H9 (cell line): ENCODE data around the gene CAPN3. TPM values are rescaled to one million over a fixed set of nuclear protein-coding genes. Genes with fewer than 3 reads are reported as not detected.

Source experiments
- DNase-seq: peaks from one replicate; pipeline ENCODE4 v3.0.0-alpha.2; 2017
- H2AFZ ChIP-seq: one replicate; pipeline ENCODE4 v1.6.1; 2013; ENCODE audit warnings: mild to moderate bottlenecking, low read length, control low read depth, moderate library complexity
- H2AK5ac ChIP-seq: 2 replicates; pipeline ENCODE4 v1.6.1; 2013; ENCODE audit warnings: low read length, control low read depth, mixed read lengths; ENCODE audit not compliant: insufficient read length
- H2BK120ac ChIP-seq: one replicate; pipeline ENCODE4 v1.6.1; 2013; ENCODE audit warnings: low read depth, mild to moderate bottlenecking, low read length, control low read depth, inconsistent platforms; ENCODE audit not compliant: poor library complexity, severe bottlenecking
- H2BK12ac ChIP-seq: 2 replicates; pipeline ENCODE4 v1.6.1; 2013; ENCODE audit warnings: low read length, control low read depth, mixed read lengths, low read depth; ENCODE audit not compliant: insufficient read length
- H2BK15ac ChIP-seq: 2 replicates; pipeline ENCODE4 v1.6.1; 2013; ENCODE audit warnings: low read depth, low read length, control low read depth
- H2BK20ac ChIP-seq: one replicate; pipeline ENCODE4 v1.6.1; 2013; ENCODE audit warnings: low read depth, mild to moderate bottlenecking, low read length, control low read depth, inconsistent platforms; ENCODE audit not compliant: poor library complexity, severe bottlenecking
- H2BK5ac ChIP-seq: 2 replicates; pipeline ENCODE4 v1.6.1; 2013; ENCODE audit warnings: low read length, control low read depth, mixed read lengths; ENCODE audit not compliant: insufficient read length
- H3K14ac ChIP-seq: 2 replicates; pipeline ENCODE4 v1.6.1; 2013; ENCODE audit warnings: low read length, control low read depth; ENCODE audit not compliant: insufficient read depth
- H3K18ac ChIP-seq: 2 replicates; pipeline ENCODE4 v1.6.1; 2013; ENCODE audit warnings: low read depth, mild to moderate bottlenecking, mixed read lengths, low read length, control low read depth; ENCODE audit not compliant: insufficient read length
- H3K23ac ChIP-seq: 2 replicates; pipeline ENCODE4 v1.6.1; 2013; ENCODE audit warnings: low read length, control low read depth, mixed read lengths, low read depth; ENCODE audit not compliant: insufficient read length
- H3K23me2 ChIP-seq: 2 replicates; pipeline ENCODE4 v1.6.1; 2013; ENCODE audit warnings: low read depth, mild to moderate bottlenecking, mixed read lengths, low read length, control low read depth; ENCODE audit not compliant: insufficient read length, poor library complexity, severe bottlenecking
- H3K27ac ChIP-seq: 2 replicates; pipeline ENCODE4 v1.5.1; 2013; ENCODE audit warnings: low read length, control low read depth, mixed read lengths, low read depth; ENCODE audit not compliant: insufficient read length
- H3K27me3 ChIP-seq: 2 replicates; pipeline ENCODE4 v1.6.1; 2013; ENCODE audit warnings: low read length, control low read depth, inconsistent platforms; ENCODE audit not compliant: insufficient read depth
- H3K4ac ChIP-seq: 2 replicates; pipeline ENCODE4 v1.6.1; 2013; ENCODE audit warnings: low read depth, mild to moderate bottlenecking, control low read depth, inconsistent platforms, low read length, moderate library complexity
- H3K4me1 ChIP-seq: 2 replicates; pipeline ENCODE4 v1.6.1; 2013; ENCODE audit warnings: low read length, control low read depth, inconsistent platforms; ENCODE audit not compliant: insufficient read depth
- H3K4me2 ChIP-seq: 2 replicates; pipeline ENCODE4 v1.6.1; 2013; ENCODE audit warnings: low read length, control low read depth, mixed read lengths; ENCODE audit not compliant: insufficient read length, insufficient read depth
- H3K56ac ChIP-seq: 2 replicates; pipeline ENCODE4 v1.6.1; 2013; ENCODE audit warnings: low read depth, mild to moderate bottlenecking, mixed read lengths, low read length, control low read depth; ENCODE audit not compliant: insufficient read length
- H3K79me1 ChIP-seq: 2 replicates; pipeline ENCODE4 v1.6.1; 2013; ENCODE audit warnings: low read depth, mild to moderate bottlenecking, moderate library complexity, low read length, control low read depth, inconsistent platforms; ENCODE audit not compliant: insufficient read depth, poor library complexity, severe bottlenecking
- H3K79me2 ChIP-seq: 2 replicates; pipeline ENCODE4 v1.6.1; 2013; ENCODE audit warnings: low read length, control low read depth, inconsistent platforms; ENCODE audit not compliant: insufficient read depth
- H3K9ac ChIP-seq: 2 replicates; pipeline ENCODE4 v1.6.1; 2013; ENCODE audit warnings: low read length, control low read depth, mixed read lengths; ENCODE audit not compliant: insufficient read length; ENCODE audit errors: extremely low read depth
- H3K9me3 ChIP-seq: one replicate; pipeline ENCODE4 v1.6.1; 2013; ENCODE audit warnings: low read depth, low read length, inconsistent platforms; ENCODE audit not compliant: control insufficient read depth
- H3T11ph ChIP-seq: one replicate; pipeline ENCODE4 v1.6.1; 2013; ENCODE audit warnings: mild to moderate bottlenecking, low read length, control low read depth, inconsistent platforms
- H4K20me1 ChIP-seq: one replicate; pipeline ENCODE4 v1.6.1; 2013; ENCODE audit not compliant: control insufficient read depth, insufficient read length, insufficient read depth
- H4K5ac ChIP-seq: 2 replicates; pipeline ENCODE4 v1.6.1; 2013; ENCODE audit warnings: low read depth, mild to moderate bottlenecking, mixed read lengths, low read length, control low read depth; ENCODE audit not compliant: insufficient read length
- H4K8ac ChIP-seq: replicated peaks from 2 replicates; pipeline ENCODE4 v1.6.1; 2013; ENCODE audit warnings: low read length, control low read depth, mixed read lengths, low read depth; ENCODE audit not compliant: insufficient read length
- H4K91ac ChIP-seq: 2 replicates; pipeline ENCODE4 v1.6.1; 2013; ENCODE audit warnings: low read depth, mild to moderate bottlenecking, moderate library complexity, mixed read lengths, low read length, control low read depth; ENCODE audit not compliant: insufficient read length
- H3K27ac Mint-ChIP-seq, 3 experiments: 2 replicates in 2 of 3; 3 replicates in 1 of 3; pipeline ENCODE4 v1.8.0; 2020 to 2021; ENCODE audit warnings: mixed read lengths in 3 of 3, mild to moderate bottlenecking in 1 of 3, moderate library complexity in 1 of 3
- H3K27me3 Mint-ChIP-seq: 2 replicates; pipeline ENCODE4 v1.8.0; 2021; ENCODE audit warnings: low read depth, mild to moderate bottlenecking, moderate library complexity, mixed read lengths
- H3K36me3 Mint-ChIP-seq, 3 experiments: 2 replicates in 2 of 3; 3 replicates in 1 of 3; pipeline ENCODE4 v1.8.0; 2020 to 2021; ENCODE audit warnings: low read depth in 3 of 3, mixed read lengths in 3 of 3; ENCODE audit not compliant: insufficient read depth in 1 of 3
- H3K4me1 Mint-ChIP-seq, 2 experiments: 2 replicates each; pipeline ENCODE4 v1.8.0; 2020; ENCODE audit warnings: mixed read lengths in 2 of 2
- H3K4me3 Mint-ChIP-seq, 2 experiments: 2 replicates in 1 of 2; 3 replicates in 1 of 2; pipeline ENCODE4 v1.8.0; 2020 to 2021; ENCODE audit warnings: mild to moderate bottlenecking in 2 of 2, mixed read lengths in 2 of 2, moderate library complexity in 1 of 2
- H3K9me3 Mint-ChIP-seq, 2 experiments: 2 replicates in 1 of 2; 3 replicates in 1 of 2; pipeline ENCODE4 v1.8.0; 2020; ENCODE audit warnings: mild to moderate bottlenecking in 2 of 2, mixed read lengths in 2 of 2, moderate library complexity in 1 of 2
- CTCF ChIP-seq: fragments of 200-600 bp; sonication (generic); conservative IDR thresholded peaks from 3 replicates; pipeline ENCODE4 v1.8.0; 2021; ENCODE audit warnings: antibody characterized with exemption, mild to moderate bottlenecking
- WGBS: extraction: QIAGEN DNeasy Blood & Tissue Kit; methylation state at CpG from one replicate; pipeline ENCODE4 v1.1.7; 2013; ENCODE audit warnings: missing lambda C conversion rate, low lambda C conversion rate, mixed read lengths; ENCODE audit not compliant: insufficient read length; ENCODE audit errors: extremely low coverage; 5-methylcytosine and 5-hydroxymethylcytosine counted together
- total RNA-seq: library from RNA; stranded (reverse); gene quantifications from 2 replicates; pipeline ENCODE4 v1.2.1, GENCODE V29; 2021

The CAPN3 gene
- total RNA-seq, 1 experiment from 2014 or later = 0.31 TPM

- Histone ChIP-seq H2BK5ac (no peak overlapping the region), H3K23me2 (no peaks in the 10 kb centered on the region), H3K18ac (no peak overlapping the region), H3K27ac (no peak overlapping the region), H3K4me1 (peaks cover 3% of the 10 kb centered on the region; the same call in 1 of the 2 replicates), H3K56ac (no peak overlapping the region), H2BK15ac (no peak overlapping the region), H3K9ac (no peak overlapping the region), H3K27me3 (no peaks in the 10 kb centered on the region), H3K14ac (no peak overlapping the region), H4K91ac (no peak overlapping the region), H2AK5ac (no peak overlapping the region), H3K23ac (no peak overlapping the region), H3K9me3 (no peaks in the 10 kb centered on the region), H4K5ac (no peak overlapping the region), H4K8ac (no peak overlapping the region), H3T11ph (no peak overlapping the region), H2BK20ac (no peak overlapping the region), H2AFZ (no peak overlapping the region), H3K4me2 (no peak overlapping the region), H4K20me1 (no peaks in the 10 kb centered on the region), H3K79me1 (no peaks in the 10 kb centered on the region), H3K4ac (no peak overlapping the region), H2BK120ac (no peak overlapping the region), H2BK12ac (no peak overlapping the region), H3K79me2 (no peaks in the 10 kb centered on the region)
- peaks cover 0 to 2% (median 0%) of the 10 kb centered on the region in 3 experiments; a peak in 1 of 7 replicates for H3K36me3 Mint-ChIP-seq
- H3K4me3 Mint-ChIP-seq = no peak overlapping the region
- TF ChIP-seq CTCF = no peak
- H3K27ac Mint-ChIP-seq = no peak overlapping the region
- DNase-seq = no peak
- H3K27me3 Mint-ChIP-seq = no peaks in the 10 kb centered on the region; the same call in none of the 2 replicates
- no CpG with 5 or more reads among the region's 2 CpGs for WGBS
- peaks cover 7 to 11% of the 10 kb centered on the region in 2 experiments for H3K4me1 Mint-ChIP-seq
- H3K9me3 Mint-ChIP-seq = no peaks in the 10 kb centered on the region
These were observed 1.2 kb upstream of the CAPN3 start for GRCh38 chr15:42358141-42358540.
